OCI-LY3 (cell line): Measurements from ENCODE around the gene ACOT11.
"Not testable (repeated sequence)": the region's sequence is repeated elsewhere in the genome, so short reads cannot be mapped to it uniquely, and the experiment has no call there.

Experiments
- H2AFZ ChIP-seq: fragments of 200-600, 300-600 bp; shearing (Covaris generic); 2 replicates; pipeline ENCODE4 v1.6.0; 2014; ENCODE audit warnings: antibody characterized with exemption, low read depth, low read length
- H3K27ac ChIP-seq: fragments of 200-600, 300-600 bp; sonication (generic); 2 replicates; pipeline ENCODE4 v1.5.1; 2014; ENCODE audit warnings: mild to moderate bottlenecking, low read length, moderate library complexity, mixed read lengths
- H3K27me3 ChIP-seq: fragments of 200-600, 300-600 bp; sonication (generic); 2 replicates; pipeline ENCODE4 v1.6.1; 2014; ENCODE audit warnings: low read depth, low read length, mixed read lengths
- H3K36me3 ChIP-seq: fragments of 200-600, 300-600 bp; sonication (generic); replicated peaks from 2 replicates; pipeline ENCODE3; 2014; ENCODE audit warnings: low read depth, low read length, mixed read lengths
- H3K4me1 ChIP-seq: fragments of 300-600, 200-600 bp; sonication (generic); 2 replicates; pipeline ENCODE4 v1.6.1; 2014; ENCODE audit warnings: low read length, mixed read lengths
- H3K4me2 ChIP-seq: fragments of 200-600, 300-600 bp; sonication (generic); 2 replicates; pipeline ENCODE4 v1.6.1; 2014; ENCODE audit warnings: low read length, mixed read lengths
- H3K4me3 ChIP-seq: fragments of 300-600, 200-600 bp; sonication (generic); 2 replicates; pipeline ENCODE4 v1.5.1; 2014; ENCODE audit warnings: antibody characterized with exemption, mild to moderate bottlenecking, low read length, moderate library complexity
- H3K79me2 ChIP-seq: fragments of 300-600, 200-600 bp; shearing (Covaris generic); 2 replicates; pipeline ENCODE4 v1.6.1; 2014; ENCODE audit warnings: mild to moderate bottlenecking, low read length, mixed read lengths
- H3K9ac ChIP-seq: fragments of 300-600, 200-600 bp; shearing (Covaris generic); 2 replicates; pipeline ENCODE4 v1.6.0; 2014; ENCODE audit warnings: mild to moderate bottlenecking, low read length, moderate library complexity
- H3K9me3 ChIP-seq: fragments of 200-600, 300-600 bp; shearing (Covaris generic); 2 replicates; pipeline ENCODE4 v1.6.1; 2014; ENCODE audit warnings: low read length, mixed read lengths; ENCODE audit not compliant: insufficient read depth
- H4K20me1 ChIP-seq: fragments of 200-600, 300-600 bp; sonication (generic); 2 replicates; pipeline ENCODE4 v1.6.1; 2016; ENCODE audit warnings: low read length, mixed read lengths; ENCODE audit not compliant: insufficient read depth
- EZH2phosphoT487 ChIP-seq: fragments of 200-600 bp; shearing (Covaris generic); IDR thresholded peaks from 2 replicates; pipeline ENCODE4 v1.6.1; 2018; ENCODE audit warnings: antibody characterized with exemption, mixed run types, low read depth
- TF ChIP-seq, protein P1 (sequence below): fragments of 200-600, 300-600 bp; sonication (generic); IDR thresholded peaks from 2 replicates; pipeline ENCODE4 v1.5.1; 2014; ENCODE audit warnings: antibody characterized with exemption, low read length, low read depth

The ACOT11 gene

GRCh38 chr1:54623216-54624007 lies 75.4 kb downstream of the ACOT11 start, which contains the start of gene FAM151A:
Gene FAM151A (minus strand): TSS chr1:54623525. CDS start chr1:54623395, 130 bp downstream.
- Histone ChIP-seq H3K27ac (no peak within 1 kb of the TSS), H3K4me2 (0 out of 2 replicates have a peak within 1 kb of the TSS, but pooled peaks have one; percentile 14), H3K79me2 (no peaks in the 10 kb centered on the region), H3K36me3 (no peaks in the 10 kb centered on the region), H4K20me1 (no peaks in the 10 kb centered on the region), H3K9ac (no peak within 1 kb of the TSS), H3K4me1 (peaks cover 3% of the 10 kb centered on the region; the same call in 1 of the 2 replicates), H3K9me3 (no peaks in the 10 kb centered on the region), H3K27me3 (no peaks in the 10 kb centered on the region), H3K4me3 (no peak within 1 kb of the TSS), H2AFZ (no peak within 1 kb of the TSS)
- TF ChIP-seq, protein P1, sequence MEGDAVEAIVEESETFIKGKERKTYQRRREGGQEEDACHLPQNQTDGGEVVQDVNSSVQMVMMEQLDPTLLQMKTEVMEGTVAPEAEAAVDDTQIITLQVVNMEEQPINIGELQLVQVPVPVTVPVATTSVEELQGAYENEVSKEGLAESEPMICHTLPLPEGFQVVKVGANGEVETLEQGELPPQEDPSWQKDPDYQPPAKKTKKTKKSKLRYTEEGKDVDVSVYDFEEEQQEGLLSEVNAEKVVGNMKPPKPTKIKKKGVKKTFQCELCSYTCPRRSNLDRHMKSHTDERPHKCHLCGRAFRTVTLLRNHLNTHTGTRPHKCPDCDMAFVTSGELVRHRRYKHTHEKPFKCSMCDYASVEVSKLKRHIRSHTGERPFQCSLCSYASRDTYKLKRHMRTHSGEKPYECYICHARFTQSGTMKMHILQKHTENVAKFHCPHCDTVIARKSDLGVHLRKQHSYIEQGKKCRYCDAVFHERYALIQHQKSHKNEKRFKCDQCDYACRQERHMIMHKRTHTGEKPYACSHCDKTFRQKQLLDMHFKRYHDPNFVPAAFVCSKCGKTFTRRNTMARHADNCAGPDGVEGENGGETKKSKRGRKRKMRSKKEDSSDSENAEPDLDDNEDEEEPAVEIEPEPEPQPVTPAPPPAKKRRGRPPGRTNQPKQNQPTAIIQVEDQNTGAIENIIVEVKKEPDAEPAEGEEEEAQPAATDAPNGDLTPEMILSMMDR: no peak
- no peak for TF ChIP-seq EZH2phosphoT487

- no peak overlapping the region for H2AFZ ChIP-seq
- H3K4me1 ChIP-seq: peaks cover 3% of the 10 kb centered on the region; the same call in 1 of the 2 replicates
- no peak overlapping the region for H3K27ac ChIP-seq
- no peaks in the 10 kb centered on the region for H3K9me3 ChIP-seq
- no peak overlapping the region for H3K4me3 ChIP-seq
- no peaks in the 10 kb centered on the region for H3K27me3 ChIP-seq
- H4K20me1 ChIP-seq: no peaks in the 10 kb centered on the region
- no peaks in the 10 kb centered on the region for H3K79me2 ChIP-seq
- no peak overlapping the region for H3K4me2 ChIP-seq
- H3K36me3 ChIP-seq: no peaks in the 10 kb centered on the region
- TF ChIP-seq EZH2phosphoT487: no peak
- TF ChIP-seq, protein P1: no peak
- H3K9ac ChIP-seq: no peak overlapping the region
These were observed 76.7 kb downstream of the ACOT11 start for GRCh38 chr1:54624466-54625464.

DNA sequence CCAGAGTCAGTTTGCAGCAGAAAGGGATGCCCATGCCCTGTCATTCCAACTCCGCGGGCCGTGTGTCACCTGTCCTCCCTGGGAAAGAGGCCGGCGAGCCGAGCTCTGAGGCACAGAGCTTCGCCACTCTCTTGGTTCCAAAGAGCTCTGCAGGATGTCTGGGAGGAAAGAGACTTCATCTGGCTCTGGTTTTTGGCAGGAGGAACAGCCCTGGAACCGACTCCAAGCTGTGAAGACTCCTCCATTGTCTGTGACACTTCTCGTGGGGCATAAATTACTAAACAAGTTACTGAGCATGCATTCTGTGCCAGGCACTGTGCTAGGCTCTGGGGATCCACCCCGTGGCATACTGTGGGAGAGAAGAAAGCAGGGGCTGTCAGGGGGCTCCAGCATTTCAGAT lies 79.2 kb downstream of the ACOT11 start:
- H3K27me3 ChIP-seq: no peaks in the 10 kb centered on the region
- H3K27ac ChIP-seq: no peak overlapping the region
- TF ChIP-seq EZH2phosphoT487: no peak
- TF ChIP-seq, protein P1: no peak
- no peak overlapping the region for H3K9ac ChIP-seq
- H4K20me1 ChIP-seq: no peaks in the 10 kb centered on the region
- no peak overlapping the region for H3K4me3 ChIP-seq
- no peaks in the 10 kb centered on the region for H3K79me2 ChIP-seq
- peaks cover 3% of the 10 kb centered on the region; the same call in 1 of the 2 replicates for H3K4me1 ChIP-seq
- no peak overlapping the region for H3K4me2 ChIP-seq
- H2AFZ ChIP-seq: no peak overlapping the region
- no peaks in the 10 kb centered on the region for H3K36me3 ChIP-seq
- no peaks in the 10 kb centered on the region for H3K9me3 ChIP-seq

GRCh38 chr1:54635804-54636203 lies 87.8 kb downstream of the ACOT11 start:
- H3K9me3 ChIP-seq, H3K79me2 ChIP-seq, H3K4me3 ChIP-seq, H3K9ac ChIP-seq, H3K27ac ChIP-seq, H3K36me3 ChIP-seq, H3K27me3 ChIP-seq, H3K4me1 ChIP-seq, H4K20me1 ChIP-seq, H2AFZ ChIP-seq, H3K4me2 ChIP-seq: not testable (repeated sequence)

DNA sequence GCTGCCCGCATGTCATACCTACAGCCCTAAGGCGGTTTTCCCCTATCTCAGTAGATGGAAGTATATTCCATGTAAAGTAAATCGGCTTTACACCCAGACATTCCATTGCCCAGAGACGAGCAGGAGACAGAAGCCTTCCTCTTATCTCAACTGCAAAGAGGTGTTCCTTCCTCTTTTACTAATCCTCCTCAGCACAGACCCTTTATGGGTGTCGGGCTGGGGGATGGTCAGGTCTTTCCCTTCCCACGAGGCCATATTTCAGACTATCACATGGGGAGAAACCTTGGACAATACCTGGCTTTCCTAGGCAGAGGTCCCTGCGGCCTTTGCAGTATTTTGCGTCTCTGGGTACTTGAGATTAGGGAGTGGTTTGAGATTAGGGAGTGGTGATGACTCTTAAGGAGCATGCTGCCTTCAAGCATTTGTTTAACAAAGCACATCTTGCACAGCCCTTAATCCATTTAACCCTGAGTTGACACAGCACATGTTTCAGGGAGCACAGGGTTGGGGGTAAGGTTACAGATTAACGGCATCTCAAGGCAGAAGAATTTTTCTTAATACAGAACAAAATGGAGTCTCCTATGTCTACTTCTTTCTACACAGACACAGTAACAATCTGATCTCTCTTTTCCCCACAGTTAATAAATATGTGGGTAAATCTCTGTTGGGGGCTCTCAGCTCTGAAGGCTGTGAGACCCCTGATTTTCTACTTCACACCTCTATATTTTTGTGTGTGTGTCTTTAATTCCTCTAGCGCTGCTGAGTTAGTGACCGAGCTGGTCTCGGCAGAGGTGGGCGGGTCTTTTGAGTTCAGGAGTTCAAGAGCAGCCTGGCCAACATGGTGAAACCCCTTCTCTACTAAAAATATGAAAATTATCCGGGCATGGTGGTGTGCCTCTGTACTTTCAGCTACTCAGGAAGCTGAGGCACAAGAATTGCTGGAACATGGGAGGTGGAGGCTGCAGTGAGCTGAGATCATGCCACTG lies 88.7 kb downstream of the ACOT11 start:
- H4K20me1 ChIP-seq, H3K27ac ChIP-seq, H3K27me3 ChIP-seq, H3K4me2 ChIP-seq, H3K79me2 ChIP-seq, H3K9ac ChIP-seq, H3K4me3 ChIP-seq, H2AFZ ChIP-seq, H3K36me3 ChIP-seq, H3K9me3 ChIP-seq, H3K4me1 ChIP-seq: not testable (repeated sequence)
